ENCODE measurements around the gene PHLDB2. TPM values are rescaled to one million over a fixed set of nuclear protein-coding genes. Genes with fewer than 3 reads are reported as not detected.
"Not testable (repeated sequence)": the region's sequence is repeated elsewhere in the genome, so short reads cannot be mapped to it uniquely, and the experiment has no call there.

Gene PHLDB2
- total RNA-seq, 2 donors from 2014 or later = 25.9 to 26.4 TPM

- peaks cover 37% of the 10 kb centered on the region for H3K4me1 ChIP-seq
- no peak overlapping the region for H3K4me3 ChIP-seq
- 64 to 79% methylated on average over 1 of the region's 1 CpG for WGBS, 2 donors
- H3K9me3 ChIP-seq = no peaks in the 10 kb centered on the region
- no peaks in the 10 kb centered on the region for H3K27me3 ChIP-seq
- ATAC-seq (no peak), DNase-seq (no peak)
- H3K27ac ChIP-seq = no peak overlapping the region
- intact Hi-C loops (cut with DNase I) = no loop called here
- no peaks in the 10 kb centered on the region for H3K36me3 ChIP-seq (replicated peaks in 1 of 2; ENCODE audit: insufficient read depth in 1 of 2, low read depth in 2 of 2)
- TF ChIP-seq, protein P1, sequence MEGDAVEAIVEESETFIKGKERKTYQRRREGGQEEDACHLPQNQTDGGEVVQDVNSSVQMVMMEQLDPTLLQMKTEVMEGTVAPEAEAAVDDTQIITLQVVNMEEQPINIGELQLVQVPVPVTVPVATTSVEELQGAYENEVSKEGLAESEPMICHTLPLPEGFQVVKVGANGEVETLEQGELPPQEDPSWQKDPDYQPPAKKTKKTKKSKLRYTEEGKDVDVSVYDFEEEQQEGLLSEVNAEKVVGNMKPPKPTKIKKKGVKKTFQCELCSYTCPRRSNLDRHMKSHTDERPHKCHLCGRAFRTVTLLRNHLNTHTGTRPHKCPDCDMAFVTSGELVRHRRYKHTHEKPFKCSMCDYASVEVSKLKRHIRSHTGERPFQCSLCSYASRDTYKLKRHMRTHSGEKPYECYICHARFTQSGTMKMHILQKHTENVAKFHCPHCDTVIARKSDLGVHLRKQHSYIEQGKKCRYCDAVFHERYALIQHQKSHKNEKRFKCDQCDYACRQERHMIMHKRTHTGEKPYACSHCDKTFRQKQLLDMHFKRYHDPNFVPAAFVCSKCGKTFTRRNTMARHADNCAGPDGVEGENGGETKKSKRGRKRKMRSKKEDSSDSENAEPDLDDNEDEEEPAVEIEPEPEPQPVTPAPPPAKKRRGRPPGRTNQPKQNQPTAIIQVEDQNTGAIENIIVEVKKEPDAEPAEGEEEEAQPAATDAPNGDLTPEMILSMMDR (IDR thresholded peaks at IDR 0.05) = no peak
- no peak for TF ChIP-seq POLR2A (IDR thresholded peaks at IDR 0.05)
Measured at GRCh38 chr3:111813441-111813840, 45.6 kb upstream of the PHLDB2 start.

GRCh38 chr3:111813979-111814378, 45.1 kb upstream of the PHLDB2 start:
- no peak for ATAC-seq
- Histone ChIP-seq H3K4me3 (no peak overlapping the region), H3K27me3 (no peaks in the 10 kb centered on the region), H3K36me3 (replicated peaks in 1 of 2; ENCODE audit: insufficient read depth in 1 of 2, low read depth in 2 of 2) (no peaks in the 10 kb centered on the region), H3K27ac (no peak overlapping the region), H3K9me3 (no peaks in the 10 kb centered on the region), H3K4me1 (peaks cover 31% of the 10 kb centered on the region)
- WGBS, 2 donors = 95 to 96% methylated on average over 1 of the region's 1 CpG
- intact Hi-C loops (cut with DNase I) = no loop called here
- DNase-seq = no peak
- no peak for TF ChIP-seq POLR2A (IDR thresholded peaks at IDR 0.05)
- TF ChIP-seq, protein P1 (IDR thresholded peaks at IDR 0.05) = no peak

GRCh38 chr3:111816771-111817170, 42.3 kb upstream of the PHLDB2 start:
- H3K4me3 ChIP-seq; H3K27me3 ChIP-seq; H3K36me3 ChIP-seq (replicated peaks in 1 of 2; ENCODE audit: insufficient read depth in 1 of 2, low read depth in 2 of 2); H3K9me3 ChIP-seq; ATAC-seq; DNase-seq; H3K27ac ChIP-seq; intact Hi-C loops (cut with DNase I): not testable (repeated sequence)
- peaks cover 12% of the 10 kb centered on the region for H3K4me1 ChIP-seq
- 62 to 68% methylated on average over 1 of the region's 1 CpG for WGBS, 2 donors

DNA sequence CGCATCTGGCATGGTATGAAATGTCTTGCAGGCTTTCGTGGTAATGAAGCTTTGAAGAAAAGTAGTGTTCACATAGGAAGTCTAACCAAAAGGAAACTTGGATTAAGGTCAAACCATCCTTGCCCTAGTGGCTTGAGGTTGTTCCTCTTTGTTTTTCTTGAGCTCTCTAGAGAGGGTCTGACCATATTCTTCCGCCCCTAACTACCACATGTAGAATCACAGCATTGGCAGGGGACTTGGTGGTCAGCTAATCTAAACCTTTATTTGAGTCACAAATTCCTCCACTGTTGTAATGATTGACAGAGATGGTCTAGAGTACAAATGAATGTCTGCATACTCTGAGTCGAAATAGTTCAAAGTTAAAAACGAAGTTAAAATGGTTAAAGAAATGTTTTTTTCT, 39.1 kb upstream of the PHLDB2 start:
- Histone ChIP-seq H3K27me3 (no peaks in the 10 kb centered on the region), H3K36me3 (replicated peaks in 1 of 2; ENCODE audit: insufficient read depth in 1 of 2, low read depth in 2 of 2) (no peaks in the 10 kb centered on the region), H3K9me3 (no peaks in the 10 kb centered on the region), H3K4me1 (no peaks in the 10 kb centered on the region), H3K27ac (no peak overlapping the region), H3K4me3 (no peak overlapping the region)
- DNase-seq (no peak), ATAC-seq (no peak)
- intact Hi-C loops (cut with DNase I) = no loop called here
- TF ChIP-seq POLR2A (IDR thresholded peaks at IDR 0.05) = no peak
- TF ChIP-seq, protein P1 (IDR thresholded peaks at IDR 0.05) = no peak
- WGBS, 2 donors = 93 to 97% methylated on average over 5 of the region's 5 CpGs

GRCh38 chr3:111820651-111821050, 38.4 kb upstream of the PHLDB2 start:
- no peaks in the 10 kb centered on the region for H3K27me3 ChIP-seq
- ATAC-seq (no peak), DNase-seq (no peak)
- H3K27ac ChIP-seq = no peak overlapping the region
- H3K4me1 ChIP-seq = no peaks in the 10 kb centered on the region
- H3K36me3 ChIP-seq (replicated peaks in 1 of 2; ENCODE audit: insufficient read depth in 1 of 2, low read depth in 2 of 2) = no peaks in the 10 kb centered on the region
- H3K9me3 ChIP-seq = no peaks in the 10 kb centered on the region
- TF ChIP-seq, protein P1 (IDR thresholded peaks at IDR 0.05) = no peak
- TF ChIP-seq POLR2A (IDR thresholded peaks at IDR 0.05) = no peak
- 92 to 100% methylated on average over 3 of the region's 3 CpGs for WGBS, 2 donors
- H3K4me3 ChIP-seq = no peak overlapping the region
- intact Hi-C loops (cut with DNase I) = no loop called here

All from body of pancreas (tissue), 4 donors.